ENCODE measurements around the gene MYADML2.
"Not testable (repeated sequence)": the region's sequence is repeated elsewhere in the genome, so short reads cannot be mapped to it uniquely, and the experiment has no call there.

Gene MYADML2

DNA sequence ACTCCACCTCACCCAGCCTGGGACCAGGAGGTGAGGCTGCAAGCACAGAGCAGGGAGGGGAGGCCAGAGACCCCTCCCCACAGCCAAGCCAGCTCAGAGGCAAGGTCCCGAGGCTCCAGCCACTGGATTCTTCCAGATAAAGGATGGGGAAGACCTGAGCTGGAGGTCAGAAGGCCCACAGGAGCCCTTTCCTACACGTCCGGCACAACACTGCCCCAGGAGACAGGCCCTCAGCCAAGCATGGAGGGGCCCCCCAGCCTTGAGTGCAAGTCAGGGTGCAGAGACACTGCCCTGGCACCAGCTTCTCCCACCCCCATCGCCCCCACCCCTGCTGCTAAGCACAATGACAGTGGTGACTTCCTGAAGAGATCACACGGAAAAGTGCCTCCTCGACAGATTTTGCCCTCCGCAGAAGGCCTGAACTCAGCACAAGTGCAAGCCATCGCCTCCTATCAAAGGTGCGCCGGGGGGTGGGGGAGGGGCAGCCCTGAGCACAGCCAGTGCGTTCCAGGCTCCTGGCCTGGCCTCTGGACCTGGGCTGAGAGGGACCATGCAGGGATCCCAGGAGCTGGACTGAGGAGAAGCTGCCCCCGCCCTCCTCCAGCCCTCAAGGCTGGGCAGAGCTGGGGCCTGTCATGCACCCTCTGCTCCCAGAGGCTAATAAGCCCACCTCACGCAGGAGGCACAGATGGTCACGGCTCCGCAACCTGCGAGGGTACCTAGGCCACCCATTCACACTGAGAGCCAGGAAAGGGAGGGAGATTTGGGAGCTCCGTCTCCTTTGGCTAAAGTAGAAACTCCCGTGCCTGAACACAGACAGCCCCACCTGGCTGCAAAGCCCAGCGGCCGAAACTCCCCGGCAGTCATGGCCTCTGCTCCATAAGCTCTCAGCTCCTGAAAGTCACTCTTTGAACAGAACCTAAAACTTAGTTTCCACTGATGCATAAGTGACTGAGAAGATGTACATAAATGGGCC is 22.2 kb downstream of the MYADML2 start:
- DNase-seq (ENCODE audit: low spot score): no peak

DNA sequence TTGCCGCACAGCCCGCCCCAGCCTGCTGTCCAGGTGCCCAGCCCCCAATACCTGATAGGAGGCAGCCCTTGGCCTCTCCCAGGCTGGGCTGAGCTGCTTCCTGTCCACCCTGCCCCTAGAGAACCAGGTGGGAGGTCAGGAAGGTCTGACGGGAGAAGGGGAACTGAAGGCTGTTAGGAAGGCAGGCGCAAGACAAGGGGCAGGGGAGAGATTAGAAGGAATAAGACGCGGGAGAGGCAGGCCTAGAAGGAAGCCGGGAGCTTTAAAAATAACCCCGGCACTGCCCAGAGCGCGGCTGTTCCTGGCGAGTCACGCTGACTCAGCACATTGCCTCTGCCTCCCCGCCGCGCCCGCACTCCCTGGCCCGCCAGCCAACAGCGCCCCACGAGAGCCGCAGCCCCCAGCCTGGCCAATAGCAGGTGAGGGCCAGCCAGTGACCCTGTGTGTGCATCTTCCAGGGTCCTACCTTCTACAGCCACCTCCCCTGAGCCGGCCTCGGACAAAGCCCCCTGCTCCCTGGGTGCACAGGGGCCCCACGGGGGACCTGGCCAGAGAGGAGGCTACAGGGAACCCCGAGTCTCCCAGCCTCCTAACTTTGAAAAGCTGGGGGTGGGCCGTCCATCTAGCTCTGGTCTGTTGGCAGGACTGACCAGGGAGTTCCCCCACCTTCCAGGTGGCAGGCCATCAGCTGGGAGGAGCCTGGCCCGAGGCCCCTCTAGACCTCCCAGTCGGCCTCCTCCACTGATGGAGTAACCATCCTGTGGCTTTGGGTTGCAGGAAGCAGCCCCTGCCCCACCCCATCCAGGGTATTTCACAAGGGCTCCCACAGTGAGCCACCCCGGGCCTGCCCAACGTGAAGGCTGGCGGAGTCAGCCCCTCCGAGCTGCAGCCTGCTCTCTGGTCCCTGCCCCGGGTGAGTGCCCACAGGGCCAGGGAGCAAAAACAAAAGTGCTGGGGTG is 23.5 kb downstream of the MYADML2 start:
- peak; percentile 54 for DNase-seq (ENCODE audit: low spot score)

DNA sequence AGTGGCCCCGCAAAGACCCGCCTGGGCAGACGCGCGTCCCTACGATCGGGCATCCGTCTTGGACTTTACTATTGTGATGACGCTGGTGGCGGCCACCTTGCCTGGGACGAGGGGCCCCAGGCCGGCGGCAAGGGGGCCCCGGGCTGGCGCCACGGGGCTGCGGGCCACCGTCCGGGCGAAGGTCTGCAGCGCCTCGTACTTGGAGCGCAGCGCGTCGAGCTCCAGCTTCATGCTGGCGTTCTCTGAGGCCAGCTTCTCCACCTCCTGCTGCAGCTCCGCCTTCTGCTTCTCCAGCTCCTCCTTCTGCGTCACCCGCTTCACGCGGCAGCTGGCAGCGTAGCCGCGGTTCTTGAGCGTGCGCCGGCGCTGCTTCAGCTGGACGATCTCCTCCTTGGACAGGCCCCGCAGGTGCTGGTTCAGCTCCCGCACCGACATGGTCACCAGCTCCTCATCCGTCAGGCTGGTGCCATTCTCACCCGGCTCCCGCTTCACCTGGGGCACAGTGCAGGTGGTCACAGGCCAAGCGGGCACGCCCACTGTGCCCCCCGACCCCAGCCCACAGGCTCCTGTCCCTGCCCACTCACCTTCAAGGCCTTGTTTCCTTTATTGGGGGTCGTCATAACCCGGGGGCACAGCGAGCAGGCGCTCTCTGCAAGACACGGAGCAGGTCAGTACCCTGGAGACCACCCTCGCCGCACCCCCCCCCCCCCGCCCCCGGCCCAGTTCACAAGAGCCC is 24.3 kb downstream of the MYADML2 start:
- no peak for DNase-seq (ENCODE audit: low spot score)

DNA sequence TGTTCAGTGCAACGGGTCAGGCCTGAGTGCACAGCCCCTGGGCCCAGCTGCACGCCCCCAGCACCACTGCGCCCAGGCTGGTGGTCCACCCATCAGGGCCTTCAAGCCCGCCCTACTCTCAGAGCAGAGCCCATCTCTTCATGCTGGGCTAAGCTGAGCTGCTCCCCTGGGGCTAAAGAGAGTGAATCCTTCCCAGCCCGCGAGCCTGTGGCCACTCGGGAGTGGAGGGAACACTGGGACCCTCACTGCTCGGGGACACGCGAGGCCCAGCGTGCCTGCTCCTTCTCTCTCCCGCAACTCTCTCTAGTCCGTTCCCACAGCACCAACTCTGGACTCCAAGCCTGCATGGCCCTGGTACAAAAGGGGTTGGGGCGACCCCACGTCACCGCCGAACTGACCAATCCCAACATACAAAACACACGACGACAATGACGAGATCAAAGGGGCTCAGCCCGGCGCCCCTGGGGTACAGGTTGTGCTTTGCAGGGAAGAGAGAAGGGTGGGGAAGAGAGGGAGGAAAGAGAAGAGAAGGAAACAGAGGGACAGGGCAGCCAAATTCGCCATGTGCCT is 25.0 kb downstream of the MYADML2 start:
- no peak for DNase-seq (ENCODE audit: low spot score)

DNA sequence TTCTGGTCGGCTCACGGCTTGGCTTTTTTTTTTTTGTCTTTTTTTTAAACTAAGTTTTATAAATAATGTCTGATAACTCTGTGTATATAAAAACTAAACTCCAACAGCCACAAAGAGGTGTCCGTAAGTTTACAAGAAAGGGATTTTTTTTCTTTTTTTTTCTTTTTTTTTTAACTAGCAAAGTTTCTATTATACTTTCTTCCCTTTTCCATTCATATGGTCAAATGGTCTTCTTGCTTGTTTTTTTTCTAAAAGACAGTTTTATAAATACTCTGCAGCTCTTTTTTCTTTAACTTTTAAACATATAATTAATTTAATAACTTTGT is 25.5 kb downstream of the MYADML2 start:
- no peak for DNase-seq (ENCODE audit: low spot score)

DNA sequence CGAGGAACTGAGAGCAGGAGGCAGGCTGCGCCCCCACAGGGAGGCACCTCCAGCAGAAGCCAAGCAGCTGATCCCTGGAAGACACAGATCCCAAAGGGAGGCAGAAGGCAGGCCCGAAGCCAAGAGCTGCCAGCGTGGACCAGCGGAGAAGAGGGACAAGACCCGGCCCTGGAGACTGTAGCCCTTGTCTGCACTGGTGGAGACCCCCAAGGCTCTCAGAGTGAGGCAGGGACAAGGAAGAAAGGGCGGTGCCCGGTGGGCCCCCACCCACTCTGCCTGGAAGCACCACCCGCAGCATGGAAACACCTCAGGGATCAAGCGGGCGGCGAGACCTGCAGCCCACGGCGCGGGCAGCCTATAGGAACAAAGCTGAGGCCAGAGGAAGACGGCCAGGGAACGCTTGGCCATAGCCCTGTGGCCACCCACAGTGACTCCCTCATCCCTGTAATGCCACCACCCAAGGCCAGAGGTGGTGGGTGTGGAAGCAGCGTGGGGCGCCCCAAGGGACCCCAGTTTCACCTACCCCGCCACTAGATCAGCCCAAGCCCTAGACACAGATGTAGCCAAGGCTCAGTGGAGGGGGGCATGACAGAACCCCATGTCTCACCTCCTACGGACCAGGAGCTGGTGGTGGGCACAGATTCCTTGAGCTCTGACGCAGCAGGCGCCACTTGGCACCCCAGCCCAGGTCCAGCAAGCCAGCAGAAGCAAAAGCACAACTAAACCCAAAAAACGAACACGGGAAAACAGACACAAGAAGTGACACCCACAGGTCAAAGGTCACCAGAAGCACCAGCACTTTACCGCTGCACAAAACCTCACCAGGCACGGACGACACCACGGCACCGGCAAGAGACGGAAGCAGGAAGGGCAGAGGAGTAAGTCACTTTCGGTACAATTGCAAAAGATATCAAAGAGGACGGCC is 26.2 kb downstream of the MYADML2 start:
- DNase-seq (ENCODE audit: low spot score): no peak

DNA sequence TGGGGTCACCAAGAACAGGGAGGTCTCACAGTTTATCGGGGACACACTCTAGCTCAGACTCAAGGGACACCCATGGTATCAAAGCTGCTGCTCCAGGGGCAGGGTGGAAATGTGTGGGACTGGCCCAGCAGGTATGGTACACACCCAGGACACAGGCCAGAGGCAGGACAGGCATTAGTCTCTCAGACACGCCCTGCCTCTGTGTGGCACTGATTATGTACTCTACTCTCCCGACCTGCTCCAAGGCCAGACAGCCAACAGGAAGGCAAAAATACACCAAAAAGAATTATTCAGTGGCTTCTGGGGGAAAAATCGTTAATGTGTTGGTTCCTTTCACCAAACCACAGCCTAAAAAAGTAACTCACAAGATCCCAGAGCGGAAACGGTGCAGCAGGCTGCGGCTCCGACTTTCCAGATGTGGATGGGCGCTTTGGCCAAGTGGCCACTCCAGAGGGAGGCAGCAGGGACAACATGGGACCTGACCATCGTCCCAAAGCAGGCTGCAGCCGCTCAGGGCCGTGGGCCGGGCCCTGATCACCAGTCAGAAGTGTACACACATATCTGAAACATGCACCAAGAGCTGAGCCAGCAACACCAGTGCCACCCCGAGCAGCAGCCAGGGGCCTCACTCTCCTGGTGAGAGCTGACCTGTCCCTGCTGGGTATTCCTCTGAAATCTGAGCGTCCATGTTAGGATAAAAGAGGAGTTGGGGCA is 28.0 kb downstream of the MYADML2 start:
- DNase-seq (ENCODE audit: low spot score): no peak

DNA sequence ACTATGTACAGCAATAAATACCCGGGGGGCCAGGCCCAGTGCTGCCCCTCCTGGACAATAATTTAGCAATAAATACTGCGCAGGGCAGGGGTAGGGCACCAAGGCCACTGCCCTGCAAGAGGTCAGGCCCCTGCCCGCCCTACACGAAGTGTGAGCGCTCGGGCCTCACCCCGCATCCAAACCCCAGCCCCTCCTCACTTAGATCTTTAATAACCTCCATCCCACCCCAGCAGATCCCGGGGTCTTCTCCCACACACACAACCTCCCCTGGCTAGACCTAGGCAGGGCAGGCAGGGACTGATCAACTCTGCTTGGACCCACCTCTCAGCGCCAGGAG is 28.7 kb downstream of the MYADML2 start:
- DNase-seq (ENCODE audit: low spot score): not testable (repeated sequence)

DNA sequence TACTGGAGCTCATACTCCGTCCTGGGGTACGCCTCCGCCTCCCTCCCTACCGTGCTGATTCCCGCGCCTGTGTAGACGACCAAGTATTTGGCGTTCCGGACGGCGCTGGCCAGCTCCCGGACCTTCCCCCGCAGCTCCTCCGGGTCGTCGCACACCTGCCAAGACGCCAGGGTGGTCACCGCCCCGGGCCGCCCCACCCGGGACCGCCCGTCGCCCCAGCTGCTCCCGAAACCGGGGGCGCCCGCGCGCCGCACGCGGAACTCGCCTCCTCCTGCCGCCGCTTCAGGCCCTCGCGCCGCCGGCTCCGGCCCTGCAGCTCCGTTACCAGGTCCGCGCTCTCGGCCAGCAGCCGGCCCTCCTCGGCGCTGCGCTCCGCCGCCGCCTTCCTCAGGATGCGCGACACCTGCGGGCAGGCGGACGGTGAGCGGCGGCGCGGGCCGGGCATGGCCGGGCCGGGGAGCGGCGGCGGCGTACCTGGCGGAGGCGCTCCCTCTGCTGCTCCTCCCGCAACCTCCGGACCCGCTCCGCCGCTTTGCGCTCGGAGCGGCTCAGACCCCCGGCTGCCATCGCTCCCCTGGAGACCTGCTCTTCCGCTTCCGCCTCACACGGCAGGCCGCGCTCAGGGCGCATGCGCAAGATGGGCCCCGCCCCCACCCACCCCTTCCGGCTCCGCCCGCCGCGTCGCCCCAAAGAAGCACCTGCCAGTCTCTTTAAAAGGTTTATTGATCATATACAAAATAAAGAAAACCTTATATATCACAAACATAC is 29.3 kb downstream of the MYADML2 start, which contains the start of gene SIRT7:
SIRT7 (minus strand) TSS at position 612 of the 768 bp plus-strand sequence; CDS start at position 567, 45 bp downstream.
- peak; percentile 79 for DNase-seq (ENCODE audit: low spot score)

DNA sequence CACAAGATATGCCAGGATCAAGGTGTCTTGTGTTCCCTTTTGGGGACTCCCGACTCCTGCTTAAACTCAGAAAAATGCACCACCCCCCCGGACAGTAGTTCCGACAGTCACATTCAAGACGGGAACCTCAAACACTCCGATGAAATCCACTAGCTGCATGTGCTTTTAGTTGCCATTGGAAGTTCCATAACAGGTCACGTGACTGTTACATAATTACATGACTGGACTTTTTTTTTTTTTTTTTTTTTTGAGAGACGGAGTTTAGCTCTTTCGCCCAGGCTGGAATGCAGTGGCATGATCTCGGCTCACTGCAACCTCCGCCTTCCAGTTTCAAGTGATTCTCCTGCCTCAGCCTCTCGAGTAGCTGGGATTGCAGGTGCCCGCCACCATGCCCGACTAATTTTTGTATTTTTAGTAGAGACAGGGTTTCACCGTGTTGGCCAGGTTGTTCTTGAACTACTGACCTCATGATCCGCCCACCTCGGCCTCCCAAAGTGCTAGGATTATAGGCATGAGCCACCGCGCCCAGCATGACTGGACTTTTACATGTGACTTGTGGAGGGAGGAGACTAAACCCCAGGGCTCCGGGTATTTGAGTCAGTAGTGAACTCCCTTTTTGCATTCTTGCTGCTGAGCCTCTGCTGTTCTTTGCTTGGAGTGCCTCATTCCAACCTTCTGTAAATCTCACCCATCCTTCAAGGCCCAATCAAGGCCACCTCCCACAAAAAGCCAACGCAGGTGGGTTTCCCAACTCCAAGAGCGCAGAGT is 30.6 kb downstream of the MYADML2 start:
- DNase-seq (ENCODE audit: low spot score): peak; percentile 96

DNA sequence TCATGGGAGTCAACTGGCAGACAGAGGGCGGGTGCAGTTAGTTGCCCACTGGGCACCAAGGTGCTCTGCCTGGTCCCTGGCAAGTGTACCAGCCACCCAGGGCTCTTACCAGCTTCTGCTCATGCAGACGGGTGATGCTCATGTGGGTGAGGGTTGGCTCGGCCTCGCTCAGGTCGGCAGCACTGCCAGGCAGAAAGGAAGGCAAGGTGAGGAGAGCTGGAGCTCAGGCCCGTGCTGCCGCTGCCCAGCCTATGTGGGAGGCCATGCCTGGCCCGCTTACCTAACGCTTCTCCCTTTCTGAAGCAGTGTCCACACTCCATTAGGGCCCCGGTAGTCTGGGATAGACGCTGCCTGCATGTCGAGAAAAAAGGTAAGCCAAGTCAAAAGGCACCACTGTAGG is 31.7 kb downstream of the MYADML2 start:
- DNase-seq (ENCODE audit: low spot score): no peak

DNA sequence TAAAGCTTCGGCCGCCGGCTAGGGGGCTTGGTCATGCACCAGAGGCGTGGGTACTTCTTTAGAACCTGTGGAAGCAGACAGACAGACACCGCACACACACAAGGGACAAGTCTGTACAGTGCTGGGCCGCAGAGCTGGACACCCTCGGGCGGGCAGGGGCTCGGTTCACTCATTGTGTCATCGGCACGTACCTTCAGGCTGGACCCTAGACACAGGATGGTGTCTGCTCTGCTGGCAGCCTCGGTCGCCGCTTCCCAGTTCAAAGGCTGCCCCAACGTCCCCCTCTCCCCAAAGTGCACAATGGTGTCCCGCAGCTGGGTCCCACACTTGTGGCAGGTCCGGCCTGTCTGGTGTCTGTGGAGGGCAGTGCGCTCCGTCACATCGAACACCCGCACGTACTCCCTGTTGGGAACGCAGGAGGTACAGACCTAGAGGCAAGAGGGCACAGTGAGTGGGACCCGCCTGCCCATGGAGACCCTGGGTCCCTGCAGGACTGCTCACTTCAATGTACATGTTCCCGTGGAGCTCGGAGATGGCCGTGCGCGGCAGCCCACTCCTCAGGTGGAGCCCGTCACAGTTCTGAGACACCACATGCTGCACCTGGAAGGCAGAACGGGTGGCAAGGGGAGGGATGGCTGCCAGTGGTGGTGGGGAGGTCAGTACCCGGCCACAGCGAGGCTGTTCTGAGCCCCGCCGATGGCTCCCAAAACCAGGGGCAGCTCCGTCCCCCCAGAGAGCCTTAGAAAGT is 32.8 kb downstream of the MYADML2 start:
- no peak for DNase-seq (ENCODE audit: low spot score)

DNA sequence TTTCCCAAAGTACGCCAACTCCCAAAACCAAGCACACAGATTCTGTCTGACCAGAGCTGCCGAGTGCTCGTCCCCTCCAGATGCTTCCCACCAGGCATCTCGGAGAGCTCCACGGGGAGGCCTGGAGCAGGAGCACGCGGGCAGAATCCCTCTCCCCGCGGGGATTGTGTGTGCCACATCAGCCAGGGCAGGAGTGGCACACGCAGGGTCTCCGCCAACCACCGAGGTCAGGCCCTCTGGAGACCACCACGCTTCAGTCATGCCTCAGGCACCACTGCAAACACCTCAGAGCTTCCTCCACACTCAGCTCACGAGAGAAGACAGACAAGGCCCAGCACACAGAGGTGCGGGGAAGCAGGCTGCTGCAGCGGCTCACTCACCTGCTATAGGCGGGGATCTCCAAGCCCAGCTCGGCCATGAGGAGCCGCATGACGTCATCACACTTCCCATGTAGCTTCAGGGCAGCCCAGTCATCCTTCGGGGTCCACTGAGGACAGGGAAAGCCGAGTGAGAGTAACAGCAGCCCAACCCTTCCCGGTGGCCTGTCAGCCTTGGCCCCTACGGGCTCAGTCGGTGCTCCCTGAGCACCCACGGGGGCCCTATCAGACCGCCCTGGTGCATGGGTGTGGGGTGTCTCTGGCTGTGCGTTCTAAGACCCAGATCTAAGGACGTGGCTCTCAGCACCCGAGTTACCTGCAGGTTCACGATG is 33.5 kb downstream of the MYADML2 start:
- DNase-seq (ENCODE audit: low spot score): no peak

DNA sequence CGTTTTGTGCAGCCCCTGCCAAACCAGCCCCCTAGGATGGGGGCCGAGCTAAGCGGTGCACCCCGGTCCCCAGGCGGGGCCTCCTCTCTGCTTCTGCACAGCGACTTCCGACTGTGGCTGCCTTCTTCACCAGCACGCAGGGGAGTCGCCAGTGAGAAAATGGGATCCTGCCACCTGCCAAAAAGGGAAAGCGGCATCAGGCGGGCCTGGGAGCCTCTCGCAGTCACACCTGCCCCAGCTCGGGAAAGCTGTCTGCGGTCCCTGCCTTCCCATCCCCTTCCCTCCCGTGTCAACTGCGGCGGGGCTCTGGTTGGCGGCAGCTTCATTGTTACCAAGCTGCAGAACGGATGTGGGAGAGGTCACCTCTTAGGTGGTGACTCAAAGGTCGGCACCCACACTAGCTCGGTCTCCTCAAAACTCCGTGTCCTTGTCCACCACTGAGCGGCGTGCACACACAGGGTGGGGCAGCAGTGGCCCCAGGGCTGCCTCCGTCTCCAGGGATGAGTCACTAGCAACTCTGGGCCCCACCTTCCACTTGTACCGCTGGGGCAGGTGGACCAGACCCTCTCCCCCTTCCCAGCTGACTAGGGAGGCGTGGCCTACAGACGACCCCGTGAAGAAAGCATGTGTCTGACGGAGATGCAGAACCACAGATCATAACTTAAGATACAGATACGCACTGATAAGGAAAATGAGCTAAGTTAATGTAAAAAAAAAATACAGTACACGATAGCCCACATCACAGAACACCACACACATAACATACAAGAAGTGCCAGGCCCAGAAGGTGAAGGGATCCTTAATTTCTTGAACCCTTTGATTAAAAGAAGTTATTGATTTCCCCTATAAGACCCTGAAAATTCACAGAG is 34.4 kb downstream of the MYADML2 start:
- DNase-seq (ENCODE audit: low spot score): no peak

DNA sequence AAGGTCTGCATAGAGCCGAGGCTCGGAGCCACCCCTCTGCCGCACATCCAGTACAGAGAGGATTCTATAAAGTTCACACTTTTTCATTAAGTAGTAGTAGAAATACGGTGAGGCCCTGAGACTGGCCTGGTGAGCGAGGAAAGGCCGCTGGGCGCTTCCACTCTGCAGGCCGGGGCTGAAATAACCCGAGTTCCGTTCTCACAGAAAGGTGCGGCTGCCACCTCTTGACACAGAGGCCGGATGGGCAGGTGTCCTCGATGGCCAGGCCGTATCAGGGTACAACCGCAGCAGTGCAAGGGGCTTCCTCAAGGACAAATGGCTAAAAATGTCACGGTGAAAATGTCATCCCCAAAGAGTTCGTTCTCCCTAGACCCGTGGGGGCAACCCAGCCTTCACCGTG is 35.1 kb downstream of the MYADML2 start:
- DNase-seq (ENCODE audit: low spot score): no peak

Data from RKO (cell line).